H1 (cell line): ENCODE results near the gene ALK. TPM values are rescaled to one million over a fixed set of nuclear protein-coding genes. Genes with fewer than 3 reads are reported as not detected.

Source experiments
- EP300 ChIP-seq, 2 experiments: IDR thresholded peaks; 1 replicate in 1 of 2; 2 replicates in 1 of 2; pipeline ENCODE4 v1.6.1; 2011 to 2012; ENCODE audit warnings: low read depth in 2 of 2, low read length in 2 of 2, mild to moderate bottlenecking in 2 of 2, borderline replicate concordance in 1 of 2, inconsistent platforms in 1 of 2, moderate library complexity in 1 of 2
- GTF2F1 ChIP-seq: IDR thresholded peaks from 2 replicates; pipeline ENCODE4 v1.6.1; 2012; ENCODE audit warnings: low read depth, low read length, improper control_type of control experiment, borderline replicate concordance
- HDAC6 ChIP-seq: IDR thresholded peaks from one replicate; pipeline ENCODE4 v1.7.1; 2012; ENCODE audit warnings: low read depth, mild to moderate bottlenecking, inconsistent platforms, low read length, moderate library complexity
- KDM5A ChIP-seq: fragments of 200-600 bp; IDR thresholded peaks from 2 replicates; pipeline ENCODE4 v1.7.1; 2012; ENCODE audit warnings: mild to moderate bottlenecking, low read length, inconsistent platforms, mixed read lengths
- RBBP5 ChIP-seq: IDR thresholded peaks from 2 replicates; pipeline ENCODE4 v1.7.1; 2012; ENCODE audit warnings: low read depth, mild to moderate bottlenecking, inconsistent platforms, low read length, moderate library complexity, borderline replicate concordance
- TCF12 ChIP-seq: IDR thresholded peaks from 2 replicates; pipeline ENCODE4 v1.6.1; 2011; ENCODE audit warnings: low read depth, mild to moderate bottlenecking, low read length
- polyA plus RNA-seq, 7 experiments: library from polyadenylated mRNA; depleted of rRNA in 3 of 7; stranded (reverse) in 5 of 7; unstranded in 2 of 7; fragments of >200 nt in 5 of 7; fragments of 200-250 nt in 2 of 7; gene quantifications; 1 replicate in 5 of 7; 2 replicates in 1 of 7; 4 replicates in 1 of 7; pipeline versions ENCODE4 v1.2.1 to v1.2.3, GENCODE V29; 2011 to 2013; ENCODE audit warnings: missing spikeins in 2 of 7, mixed read lengths in 2 of 7
- total RNA-seq: library from RNA; stranded (reverse); fragmentation: NEBNext Ultra II Directional; extraction: Animal tissue kit (Norgen Biotek cat#: 25700); gene quantifications from 2 replicates; pipeline ENCODE4 v1.2.1, GENCODE V29; 2021

Gene ALK
- total and polyA plus RNA-seq, 2 of the 8 experiments (the other 6 are each of a cell fraction or from before 2014, with no cell fraction given) = 0.02 to 0.09 TPM

DNA sequence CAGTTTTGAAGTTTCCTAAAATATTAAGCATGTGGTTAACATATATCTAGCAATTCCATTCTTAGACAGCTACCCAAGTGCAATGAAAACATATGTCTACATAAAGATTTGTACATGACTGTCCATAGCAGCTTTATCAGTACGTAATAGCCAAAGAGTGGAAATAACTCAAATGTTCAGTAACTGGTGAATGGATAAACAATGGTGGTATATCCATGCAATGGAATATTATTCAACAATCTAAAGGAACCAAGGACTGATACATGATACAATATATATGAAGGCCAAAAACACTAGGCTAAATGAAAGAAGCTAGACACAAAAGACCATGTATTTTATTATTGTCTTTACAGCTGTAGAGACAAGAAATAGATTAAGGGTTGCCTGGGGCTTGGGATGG, 361.4 kb downstream of the ALK start (continued):
- no peak for TF ChIP-seq EP300 (IDR thresholded peaks at IDR 0.05; ENCODE audit: borderline replicate concordance in 1 of 2, low read depth in 2 of 2, low read length in 2 of 2)
- TF ChIP-seq RBBP5 = no peak
- TF ChIP-seq KDM5A = no peak
- no peak for TF ChIP-seq TCF12
- no peak for TF ChIP-seq HDAC6
- no peak for TF ChIP-seq GTF2F1
